ENCODE results near the gene GNS.
"Not testable (repeated sequence)": the region's sequence is repeated elsewhere in the genome, so short reads cannot be mapped to it uniquely, and the experiment has no call there.

The GNS gene

DNA sequence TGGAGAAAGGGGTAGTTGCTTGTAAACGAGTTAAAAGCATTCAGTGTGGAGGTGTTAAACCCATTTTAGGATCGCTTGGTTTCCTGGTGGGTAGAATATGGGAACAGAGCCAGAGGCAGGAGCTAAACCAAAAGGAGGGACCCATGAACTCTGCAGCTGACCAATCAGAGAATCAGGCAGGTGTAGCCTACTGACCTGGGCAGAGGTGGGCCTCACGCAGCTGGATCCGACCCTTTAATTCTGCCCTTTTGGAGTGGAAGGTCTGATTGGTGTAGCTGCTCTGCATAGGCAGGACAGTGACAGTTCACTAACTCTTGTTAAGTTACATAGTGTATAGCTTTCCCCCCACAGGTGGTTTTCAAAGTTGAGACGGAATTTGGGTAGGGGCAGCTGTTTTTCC lies 63.7 kb downstream of the GNS start:
- no peak for DNase-seq (ENCODE audit: low read depth)

DNA sequence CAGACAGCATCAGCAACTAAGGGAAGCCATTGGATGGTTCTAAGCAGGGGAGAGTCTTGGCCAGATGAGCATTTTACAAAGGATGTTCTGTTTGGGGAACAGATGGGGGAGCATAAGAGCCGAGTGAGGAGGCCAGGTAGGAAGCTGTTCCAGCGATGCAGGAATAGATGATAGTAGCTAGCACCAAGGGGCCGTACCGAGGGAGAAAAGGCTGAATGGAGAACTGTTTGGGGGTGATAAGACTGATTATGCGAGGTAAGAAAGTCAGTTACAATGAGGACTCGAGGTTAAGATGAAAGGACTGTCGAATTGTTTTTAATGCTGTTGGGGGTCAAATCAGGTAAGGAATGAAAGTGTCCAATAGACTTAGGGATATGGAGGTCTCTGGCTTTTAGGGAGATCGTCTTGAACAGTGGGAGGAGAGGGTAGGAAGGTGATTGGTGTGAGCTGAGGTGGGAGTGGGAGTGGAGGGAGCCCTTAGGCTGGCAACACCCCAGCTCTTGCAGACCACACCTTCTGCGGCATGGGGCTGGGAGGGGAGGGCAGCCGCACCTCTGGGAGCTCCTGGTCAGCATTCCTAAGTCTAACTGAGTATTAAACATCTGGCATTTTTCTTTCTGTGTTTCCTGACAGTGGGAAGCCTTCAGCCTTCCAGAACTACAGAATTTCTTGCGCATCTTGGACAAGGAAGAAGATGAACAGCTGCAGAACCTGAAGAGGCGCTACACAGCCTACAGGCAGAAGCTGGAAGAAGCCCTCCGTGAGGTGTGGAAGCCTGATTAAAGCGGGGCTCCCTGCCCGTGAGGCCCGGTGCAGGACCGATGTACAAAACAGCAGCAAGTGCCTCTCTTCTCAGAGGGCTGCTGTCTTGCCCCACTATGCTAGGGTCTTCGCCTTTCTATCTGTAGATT lies 64.8 kb downstream of the GNS start:
- no peak for DNase-seq (ENCODE audit: low read depth)

- no peak for DNase-seq (ENCODE audit: low read depth)
Observed at GRCh38 chr12:64691795-64692583, 67.2 kb downstream of the GNS start.

DNA sequence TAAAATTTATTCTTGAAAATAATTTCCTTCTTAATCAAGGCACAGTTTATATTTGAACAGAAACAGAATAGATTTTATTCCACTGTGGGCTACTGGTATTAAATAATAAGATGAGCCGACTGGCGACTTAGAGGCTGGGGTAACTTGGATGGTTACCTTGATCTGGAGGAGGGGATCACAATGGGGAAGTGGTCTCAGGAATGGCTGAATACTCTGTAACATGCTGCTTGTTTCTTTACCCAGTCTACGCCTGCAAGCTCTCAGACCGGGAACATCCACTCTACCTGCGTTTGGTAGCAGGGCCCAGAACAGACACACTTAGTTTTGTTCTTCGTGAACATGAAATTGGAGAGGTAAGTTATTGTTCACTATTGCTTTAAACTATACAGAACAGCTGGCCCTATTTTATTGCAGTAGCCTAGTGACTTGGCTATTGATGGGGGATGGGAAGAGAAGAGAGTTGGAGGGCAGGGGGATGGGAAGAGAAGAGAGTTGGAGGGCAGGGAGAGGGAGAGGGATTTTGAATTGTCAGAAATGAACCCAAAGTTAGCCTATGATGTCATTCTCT lies 67.9 kb downstream of the GNS start:
- DNase-seq (ENCODE audit: low read depth), result no peak

- not testable (repeated sequence) for DNase-seq (ENCODE audit: low read depth)
Observed at GRCh38 chr12:64690236-64690635, 69.0 kb downstream of the GNS start.

GRCh38 chr12:64688715-64689114 lies 70.5 kb downstream of the GNS start:
- no peak for DNase-seq (ENCODE audit: low read depth)

- DNase-seq (ENCODE audit: low read depth), result no peak
Observed at GRCh38 chr12:64688219-64688618, 71.0 kb downstream of the GNS start.

- DNase-seq (ENCODE audit: low read depth), result no peak
Observed at GRCh38 chr12:64687816-64688215, 71.4 kb downstream of the GNS start.

DNA sequence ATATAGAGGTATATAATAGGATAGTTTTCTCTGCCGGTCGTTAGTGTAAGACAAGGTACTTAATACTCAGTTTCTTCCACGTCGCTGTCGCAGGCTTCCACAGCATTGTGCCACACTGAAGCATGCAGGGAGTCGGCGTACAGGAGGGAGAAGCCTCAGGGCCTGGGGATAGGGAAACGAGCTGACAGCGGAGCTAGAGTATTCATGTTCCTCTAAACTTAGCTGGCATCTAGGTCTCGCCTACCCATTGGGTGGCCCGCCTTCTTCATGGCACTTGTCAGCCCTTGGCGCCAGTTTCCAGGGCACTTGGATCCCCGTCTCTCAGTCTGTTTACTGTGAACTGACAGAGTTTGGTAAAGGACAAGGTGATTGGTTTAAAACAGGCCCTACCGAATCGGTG lies 73.6 kb downstream of the GNS start:
- DNase-seq (ENCODE audit: low read depth), result no peak

GRCh38 chr12:64685050-64685449 lies 74.2 kb downstream of the GNS start:
- DNase-seq (ENCODE audit: low read depth), result no peak

- no peak for DNase-seq (ENCODE audit: low read depth)
Observed at GRCh38 chr12:64683816-64684543, 75.2 kb downstream of the GNS start.

GRCh38 chr12:64682572-64683277 lies 76.5 kb downstream of the GNS start:
- no peak for DNase-seq (ENCODE audit: low read depth)

DNA sequence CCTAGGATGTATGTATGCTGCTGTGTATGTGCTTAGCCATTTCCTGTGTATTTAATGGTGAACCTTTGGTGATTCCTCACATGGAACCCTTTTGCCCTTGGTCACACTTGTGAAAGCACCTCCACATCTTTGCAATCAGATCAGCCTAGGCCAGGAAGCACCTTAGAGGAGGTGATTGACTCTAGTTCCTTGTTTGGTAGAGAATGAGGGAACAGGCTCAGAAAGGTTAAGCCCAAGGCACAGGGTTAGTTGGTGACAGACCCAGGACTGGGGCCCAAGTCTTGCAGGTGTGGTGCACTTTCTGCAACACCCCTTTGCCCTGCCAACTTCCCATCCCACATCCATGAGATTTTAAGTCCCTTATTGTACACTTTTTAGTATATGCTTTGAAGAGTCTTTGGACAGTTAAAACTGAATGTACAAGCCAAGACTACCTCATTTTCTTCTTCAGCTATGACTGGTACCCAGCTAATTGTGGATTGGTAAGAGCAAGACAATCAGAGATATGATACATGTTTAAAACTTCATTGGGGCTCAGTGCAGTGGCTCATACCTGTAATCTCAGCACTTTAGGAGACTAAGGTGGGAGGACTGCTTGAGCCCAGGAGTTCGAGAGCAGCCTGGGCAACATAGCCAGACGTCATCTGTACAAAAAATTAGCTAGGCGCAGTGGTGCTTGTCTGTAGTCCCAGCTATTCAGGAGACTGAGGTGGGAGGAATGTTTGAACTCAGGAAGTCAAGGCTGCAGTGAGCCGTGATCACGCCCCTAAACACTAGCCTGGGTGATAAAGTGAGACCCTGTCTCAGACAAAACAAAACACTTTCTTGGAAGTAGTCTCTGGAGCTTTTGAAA lies 77.8 kb downstream of the GNS start:
- no peak for DNase-seq (ENCODE audit: low read depth)

GRCh38 chr12:64680235-64680634 lies 79.0 kb downstream of the GNS start:
- DNase-seq (ENCODE audit: low read depth), result no peak

DNA sequence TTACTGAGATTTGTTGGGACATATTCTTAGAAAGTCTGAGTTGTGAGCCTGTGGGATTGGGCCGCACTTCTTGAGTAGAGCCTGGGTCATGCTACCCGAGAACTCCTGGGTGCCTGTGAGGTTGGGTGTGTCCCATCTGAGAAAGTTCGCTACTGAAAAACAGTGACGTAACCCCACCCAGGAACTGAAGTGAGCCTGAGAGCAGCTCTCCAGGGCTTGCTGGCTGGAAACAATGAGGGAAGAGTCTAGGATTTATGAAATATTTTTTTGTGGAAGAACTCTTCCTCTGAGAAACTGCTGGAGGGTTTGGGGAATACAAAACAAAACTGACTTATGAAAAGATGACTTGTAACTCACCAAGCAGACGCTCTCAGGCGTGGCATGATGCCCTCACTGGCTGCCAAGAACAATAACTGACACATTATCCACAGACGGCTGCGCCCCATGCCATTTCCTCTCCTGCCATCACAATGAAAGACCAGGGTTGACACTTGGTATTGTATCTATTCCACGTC lies 79.7 kb downstream of the GNS start:
- DNase-seq (ENCODE audit: low read depth), result no peak

DNA sequence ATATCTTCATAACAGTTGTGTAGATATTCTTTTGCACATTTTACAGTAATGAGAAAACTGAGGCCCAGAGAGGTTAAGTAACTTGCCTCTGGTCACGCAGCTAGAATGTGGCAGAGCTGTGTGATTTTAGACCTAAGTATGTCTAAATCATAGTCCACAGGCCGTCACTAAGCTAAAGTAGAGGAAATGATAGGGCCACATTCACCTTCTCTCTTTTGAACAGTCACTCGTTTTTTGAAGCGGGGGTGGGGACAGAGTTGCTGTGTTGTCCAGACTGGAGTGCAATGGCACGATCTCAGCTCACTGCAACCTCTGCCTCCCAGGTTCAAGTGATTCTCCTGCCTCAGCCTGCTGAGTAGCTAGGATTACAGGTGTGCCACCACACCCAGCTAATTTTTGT lies 80.4 kb downstream of the GNS start:
- DNase-seq (ENCODE audit: low read depth), result no peak

GRCh38 chr12:64678248-64678647 lies 81.0 kb downstream of the GNS start:
- no peak for DNase-seq (ENCODE audit: low read depth)

GRCh38 chr12:64675795-64676194 lies 83.4 kb downstream of the GNS start:
- no peak for DNase-seq (ENCODE audit: low read depth)

GRCh38 chr12:64674367-64674922 lies 84.8 kb downstream of the GNS start:
- no peak for DNase-seq (ENCODE audit: low read depth)

All from stimulated activated CD8-positive, alpha-beta memory T cell treated with anti-CD3 and anti-CD28 coated beads, Interleukin-15, amount 100 ng/mL, for 1 hour (primary cell).